Amniotic epithelial cell (primary cell): ENCODE results near the gene CACNA1B.

Source experiments
- DNase-seq: peaks from one replicate; pipeline ENCODE4 v3.0.0-alpha.2; 2010; ENCODE audit warnings: low read depth

CACNA1B gene

GRCh38 chr9:137920753-137921152, 43.2 kb downstream of the CACNA1B start:
- DNase-seq: no peak

DNA sequence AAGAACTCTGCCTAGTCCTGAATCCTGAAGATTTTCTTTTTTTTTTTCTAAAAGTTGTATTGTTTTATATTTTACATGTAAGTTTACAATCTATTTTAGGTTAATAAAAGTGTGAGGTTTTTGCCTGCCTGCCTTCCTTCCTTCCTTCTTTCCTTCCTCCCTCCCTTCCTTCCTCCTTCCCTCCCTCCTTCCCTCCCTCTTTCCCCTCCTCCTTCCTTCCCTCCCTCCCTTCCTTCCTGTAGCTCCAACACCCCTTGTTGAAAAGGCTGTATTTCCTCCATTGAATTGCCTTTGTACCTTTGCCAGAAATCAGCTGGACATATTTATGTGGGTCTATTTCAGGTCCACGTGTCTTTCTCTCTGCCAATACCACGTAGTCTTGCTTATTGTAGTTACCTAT, 46.6 kb downstream of the CACNA1B start:
- DNase-seq: no peak

GRCh38 chr9:137924761-137925369, 47.3 kb downstream of the CACNA1B start:
- DNase-seq: no peak

DNA sequence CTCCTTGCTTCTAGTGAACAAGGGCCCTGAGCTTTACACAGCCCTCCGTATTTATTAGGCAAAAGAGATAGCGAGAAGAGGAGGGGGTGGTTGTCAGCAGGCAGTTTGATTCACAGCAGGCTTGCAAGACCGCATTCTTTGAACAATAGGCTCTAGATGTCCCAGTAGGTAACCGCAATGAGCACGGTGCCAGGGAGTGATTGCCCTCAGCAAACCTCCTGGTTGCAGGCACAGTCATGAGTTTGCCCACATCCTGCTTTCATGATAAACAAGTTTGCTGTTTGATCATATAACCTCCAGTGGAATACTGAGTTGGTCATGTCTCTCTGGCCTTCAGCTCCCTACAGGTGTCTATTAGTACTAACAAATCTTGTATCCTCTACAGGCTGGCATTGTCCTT, 66.1 kb downstream of the CACNA1B start:
- DNase-seq: no peak

- DNase-seq: peak; percentile 1
Measured at GRCh38 chr9:137945581-137945980, 68.0 kb downstream of the CACNA1B start.

- no peak for DNase-seq
Measured at GRCh38 chr9:137946993-137947392, 69.4 kb downstream of the CACNA1B start.

DNA sequence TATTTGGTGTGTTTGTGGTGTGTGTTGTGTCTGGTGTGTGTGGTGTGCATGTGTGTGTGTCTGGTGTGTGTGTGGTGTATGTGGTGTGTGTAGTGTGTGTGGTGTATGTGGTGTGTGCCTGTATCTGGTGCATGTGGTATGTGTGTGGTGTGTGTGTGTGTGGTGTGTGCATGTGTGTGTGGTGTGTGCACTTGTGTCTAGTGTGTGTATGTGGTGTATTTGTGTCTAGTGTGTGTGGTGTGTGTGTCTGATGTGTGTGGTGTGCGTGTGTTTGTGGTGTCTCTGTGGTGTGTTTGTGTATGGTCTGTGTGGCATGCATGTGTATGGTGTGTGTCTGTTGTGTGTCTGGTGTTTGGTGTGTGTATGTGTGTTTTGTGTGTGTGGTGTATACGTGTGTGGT, 71.1 kb downstream of the CACNA1B start:
- no peak for DNase-seq

GRCh38 chr9:137949260-137949659, 71.7 kb downstream of the CACNA1B start:
- no peak for DNase-seq

DNA sequence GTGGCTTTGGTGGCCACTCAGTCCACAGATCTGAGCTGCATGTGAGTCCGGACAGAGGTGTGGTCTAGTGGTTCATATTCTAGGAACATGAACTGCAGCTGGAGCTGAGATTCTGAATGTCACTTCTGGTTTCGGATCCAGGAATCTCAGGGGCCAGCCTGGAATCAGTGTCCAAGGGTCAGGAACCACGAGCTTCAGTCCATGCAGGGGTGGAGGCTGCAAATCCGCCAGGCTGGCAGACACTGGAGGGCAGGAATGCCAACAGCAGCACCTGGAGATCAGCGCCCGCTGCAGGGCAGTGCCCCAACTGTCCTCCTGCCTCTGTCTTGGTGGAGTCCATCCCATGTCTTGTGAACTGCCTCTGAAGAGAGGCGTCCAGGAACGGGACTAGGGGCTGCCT, 73.5 kb downstream of the CACNA1B start:
- no peak for DNase-seq

DNA sequence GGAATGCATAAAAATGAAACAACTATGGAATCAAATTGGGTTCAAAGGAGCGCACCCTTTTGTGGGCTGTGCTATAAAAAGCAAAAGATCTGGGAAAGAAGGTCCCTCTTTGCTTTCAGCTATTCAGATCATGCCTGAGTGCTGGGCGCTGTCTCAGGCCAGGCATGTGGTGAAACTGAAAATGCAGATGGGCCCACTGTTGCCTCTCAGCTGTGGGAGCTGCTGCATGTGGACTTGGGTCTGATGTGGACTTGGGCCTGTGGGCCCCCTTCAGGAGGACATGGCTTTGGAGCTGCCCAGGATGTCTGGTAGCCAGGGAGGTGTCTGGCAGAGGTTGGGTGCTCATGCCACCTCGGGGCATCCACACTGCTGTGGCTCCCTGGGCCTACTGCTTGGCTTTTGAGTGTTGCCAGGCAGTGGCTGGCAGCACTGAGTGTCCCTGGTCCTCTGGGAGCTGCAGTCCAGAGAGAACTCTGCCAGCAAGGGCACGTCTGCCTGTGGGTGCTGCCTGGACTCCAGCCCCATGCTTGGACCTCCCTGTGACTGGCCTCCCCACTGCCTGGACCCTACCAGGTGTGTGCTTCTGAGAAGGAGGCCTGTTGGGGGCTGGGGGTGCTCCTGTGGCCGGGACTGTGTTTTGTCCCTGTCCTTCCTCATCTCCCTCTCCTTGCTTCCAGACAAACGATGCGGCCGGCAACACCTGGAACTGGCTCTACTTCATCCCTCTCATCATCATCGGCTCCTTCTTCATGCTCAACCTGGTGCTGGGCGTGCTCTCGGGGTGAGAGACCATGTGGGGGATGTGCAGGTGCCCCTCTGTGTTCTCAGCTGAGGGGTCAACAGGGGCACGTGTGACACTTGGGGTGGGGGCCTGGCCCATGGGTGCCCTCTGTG, 74.3 kb downstream of the CACNA1B start:
- DNase-seq: no peak

- DNase-seq: no peak
Measured at GRCh38 chr9:137952976-137953666, 75.5 kb downstream of the CACNA1B start.

DNA sequence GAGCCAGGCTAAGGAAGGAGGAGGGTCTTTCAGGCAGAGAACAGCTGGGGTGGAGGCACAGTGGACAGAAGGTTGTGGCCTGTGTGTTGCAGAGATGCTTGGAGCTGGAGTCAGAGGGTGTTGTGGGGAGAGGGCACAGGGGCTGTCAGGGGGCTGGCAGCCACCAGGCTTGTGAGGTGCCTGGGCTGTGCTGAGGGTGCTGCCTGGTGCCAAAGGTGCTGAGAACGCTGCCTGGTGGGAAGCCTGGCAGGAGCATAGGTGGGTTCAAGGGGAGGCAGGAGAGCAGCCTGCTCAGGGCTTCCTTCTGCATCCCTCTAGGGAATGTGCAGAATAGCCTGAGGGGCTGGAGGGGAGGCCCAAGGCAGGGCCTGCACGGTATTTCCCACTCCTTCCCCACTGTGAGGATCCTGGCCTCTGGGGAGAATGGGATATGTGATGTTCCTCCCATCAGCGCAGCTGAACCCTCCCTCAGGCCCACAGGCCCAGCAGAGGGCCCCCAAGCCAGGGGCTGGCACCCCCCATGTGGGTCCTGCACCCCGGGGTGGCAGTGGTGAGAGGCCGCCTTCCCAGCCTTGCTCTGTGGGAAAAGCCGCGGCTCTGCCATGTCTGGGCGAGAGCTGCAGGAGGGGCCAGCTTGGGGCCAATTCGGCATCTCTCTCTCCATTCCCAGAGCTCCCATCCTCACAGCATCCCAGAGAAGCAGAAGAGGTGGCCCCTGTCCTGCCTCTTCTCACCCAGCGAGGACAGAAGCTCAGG, 76.3 kb downstream of the CACNA1B start:
- DNase-seq: no peak

DNA sequence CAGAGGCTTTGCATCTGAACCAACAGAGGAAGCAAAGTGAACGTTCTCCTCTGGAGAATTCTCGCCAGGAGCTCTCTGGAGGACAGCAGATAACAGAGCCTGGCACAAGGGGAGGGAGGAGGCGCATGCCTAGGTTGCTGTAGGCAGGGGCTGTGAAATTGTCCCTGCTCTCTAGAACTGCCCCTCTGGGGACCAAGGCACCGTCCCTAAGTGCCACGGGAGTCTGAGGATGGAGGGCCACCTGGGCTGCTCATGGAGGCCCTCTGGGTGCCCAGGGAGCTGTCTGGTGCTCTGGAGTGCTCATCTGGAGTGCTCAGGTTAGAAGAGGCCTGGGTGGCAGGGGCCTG, 77.6 kb downstream of the CACNA1B start:
- DNase-seq: no peak

DNA sequence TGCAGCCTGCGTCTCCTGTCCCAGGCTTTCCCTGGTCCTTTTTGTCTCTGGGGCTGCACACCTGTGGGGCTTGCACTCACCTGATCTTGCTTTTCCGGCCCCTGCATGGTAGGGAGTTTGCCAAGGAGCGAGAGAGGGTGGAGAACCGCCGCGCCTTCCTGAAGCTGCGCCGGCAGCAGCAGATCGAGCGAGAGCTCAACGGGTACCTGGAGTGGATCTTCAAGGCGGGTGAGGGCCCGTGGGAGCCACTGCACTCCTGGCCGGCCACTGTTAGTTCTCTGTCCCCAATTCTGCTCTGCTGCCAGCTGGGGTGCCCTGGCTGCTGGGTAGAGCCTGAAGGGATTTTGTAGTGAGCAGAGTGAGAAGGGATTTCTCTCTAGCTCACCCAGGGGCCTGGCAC, 78.0 kb downstream of the CACNA1B start:
- DNase-seq: no peak

- DNase-seq: no peak
Measured at GRCh38 chr9:137956039-137956438, 78.5 kb downstream of the CACNA1B start.

DNA sequence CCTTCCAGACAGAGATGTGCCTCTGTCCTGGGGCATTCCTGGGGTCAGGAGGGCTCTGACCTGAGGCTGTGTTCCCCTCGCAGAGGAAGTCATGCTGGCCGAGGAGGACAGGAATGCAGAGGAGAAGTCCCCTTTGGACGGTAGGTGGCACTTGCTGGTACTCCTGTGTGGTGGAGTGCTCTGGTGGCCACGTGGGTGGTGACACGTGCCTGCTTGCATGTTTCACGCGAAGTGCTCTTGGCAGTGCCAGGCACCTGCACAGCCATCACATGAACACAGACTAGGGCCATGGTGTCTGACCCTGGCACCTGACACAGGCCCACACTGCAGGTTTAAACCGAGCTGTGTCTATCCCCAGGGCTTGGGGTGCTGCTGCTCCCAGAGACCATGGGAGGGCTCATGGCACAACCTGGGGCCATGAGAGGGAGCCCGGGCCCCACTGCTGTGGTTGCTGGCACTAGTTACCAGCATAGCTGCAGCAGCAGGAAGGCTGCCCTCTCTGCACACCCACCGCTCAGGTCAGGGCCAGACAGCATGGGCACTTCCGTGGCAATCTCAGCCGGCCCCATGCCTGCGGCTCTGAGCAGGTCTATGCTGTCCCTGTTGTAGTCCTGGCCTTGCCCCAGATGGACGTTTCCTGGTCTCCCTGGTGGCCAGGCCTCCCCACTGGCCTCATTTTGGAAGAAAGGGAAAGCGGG, 79.3 kb downstream of the CACNA1B start:
- DNase-seq: no peak

GRCh38 chr9:137959641-137960411, 82.2 kb downstream of the CACNA1B start:
- DNase-seq: no peak

- no peak for DNase-seq
Measured at GRCh38 chr9:137960496-137960895, 82.9 kb downstream of the CACNA1B start.

GRCh38 chr9:137963525-137963924, 85.9 kb downstream of the CACNA1B start:
- no peak for DNase-seq

- no peak for DNase-seq
Measured at GRCh38 chr9:137965177-137965795, 87.7 kb downstream of the CACNA1B start.
